Fibroblast of the aortic adventitia (primary cell): ENCODE measurements around the gene CEP162. TPM values are rescaled to one million over a fixed set of nuclear protein-coding genes. Genes with fewer than 3 reads are reported as not detected.

Experiments
- DNase-seq: peaks from one replicate; pipeline ENCODE4 v3.0.0-alpha.2; 2010; ENCODE audit warnings: low read depth
- H3K4me3 ChIP-seq: 2 replicates; pipeline ENCODE4 v1.5.1; 2011; ENCODE audit warnings: low read depth, mild to moderate bottlenecking, control low read depth, low read length, moderate library complexity
- total RNA-seq: library from RNA; depleted of rRNA; stranded (reverse); fragments of >200 nt; gene quantifications from 2 replicates; pipeline ENCODE4 v1.2.3, GENCODE V29; 2012; ENCODE audit warnings: low replicate concordance
- TF ChIP-seq, protein P1 (sequence below): IDR thresholded peaks from 2 replicates; pipeline ENCODE4 v1.5.1; 2011; ENCODE audit warnings: mild to moderate bottlenecking, low read length, control low read depth, inconsistent platforms; ENCODE audit not compliant: insufficient read depth

CEP162 gene
- total RNA-seq, 1 donor: 12.4 TPM

DNA sequence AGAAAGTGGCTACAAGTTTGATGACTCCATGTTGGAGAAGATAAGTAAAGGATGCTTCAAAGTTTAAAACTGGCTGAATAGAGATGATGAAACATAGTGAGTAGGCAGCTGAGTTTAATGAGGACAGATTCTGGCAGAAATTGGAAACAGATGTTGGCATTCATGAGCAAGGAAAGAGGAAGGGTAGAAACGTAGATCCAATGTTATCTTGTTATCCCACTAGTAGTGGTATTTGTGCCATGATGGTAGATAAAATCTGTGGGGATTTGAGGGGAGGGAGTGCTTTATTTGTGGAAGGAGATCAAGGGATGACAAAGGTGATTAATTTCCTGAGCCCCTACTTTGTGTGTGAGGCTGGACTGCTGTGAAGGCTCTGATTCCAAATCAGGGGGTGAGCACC lies 124.4 kb downstream of the CEP162 start:
- no peak overlapping the region for H3K4me3 ChIP-seq
- peak; percentile 81 for DNase-seq
- TF ChIP-seq, protein P1, sequence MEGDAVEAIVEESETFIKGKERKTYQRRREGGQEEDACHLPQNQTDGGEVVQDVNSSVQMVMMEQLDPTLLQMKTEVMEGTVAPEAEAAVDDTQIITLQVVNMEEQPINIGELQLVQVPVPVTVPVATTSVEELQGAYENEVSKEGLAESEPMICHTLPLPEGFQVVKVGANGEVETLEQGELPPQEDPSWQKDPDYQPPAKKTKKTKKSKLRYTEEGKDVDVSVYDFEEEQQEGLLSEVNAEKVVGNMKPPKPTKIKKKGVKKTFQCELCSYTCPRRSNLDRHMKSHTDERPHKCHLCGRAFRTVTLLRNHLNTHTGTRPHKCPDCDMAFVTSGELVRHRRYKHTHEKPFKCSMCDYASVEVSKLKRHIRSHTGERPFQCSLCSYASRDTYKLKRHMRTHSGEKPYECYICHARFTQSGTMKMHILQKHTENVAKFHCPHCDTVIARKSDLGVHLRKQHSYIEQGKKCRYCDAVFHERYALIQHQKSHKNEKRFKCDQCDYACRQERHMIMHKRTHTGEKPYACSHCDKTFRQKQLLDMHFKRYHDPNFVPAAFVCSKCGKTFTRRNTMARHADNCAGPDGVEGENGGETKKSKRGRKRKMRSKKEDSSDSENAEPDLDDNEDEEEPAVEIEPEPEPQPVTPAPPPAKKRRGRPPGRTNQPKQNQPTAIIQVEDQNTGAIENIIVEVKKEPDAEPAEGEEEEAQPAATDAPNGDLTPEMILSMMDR: no peak

DNA sequence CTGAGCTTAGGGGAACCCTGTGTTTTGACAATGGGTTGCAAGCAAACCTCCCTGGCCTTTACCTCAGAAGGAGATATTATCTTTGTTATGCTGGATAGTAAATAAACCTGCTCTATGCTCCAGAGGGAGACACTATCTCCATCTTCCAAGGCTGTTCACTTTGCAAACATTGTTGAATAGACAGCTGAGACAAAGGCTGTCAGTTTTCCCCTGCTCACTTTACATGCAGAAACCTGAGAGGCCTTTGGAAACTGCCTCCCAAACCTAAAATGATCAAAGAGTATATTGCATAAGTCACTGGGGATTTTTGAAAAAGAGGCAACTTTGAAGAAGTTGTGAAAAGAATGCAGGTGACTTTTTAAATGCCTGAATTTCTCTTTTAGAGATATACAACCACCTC lies 132.3 kb downstream of the CEP162 start:
- TF ChIP-seq, protein P1: no peak
- DNase-seq: no peak
- no peak overlapping the region for H3K4me3 ChIP-seq

DNA sequence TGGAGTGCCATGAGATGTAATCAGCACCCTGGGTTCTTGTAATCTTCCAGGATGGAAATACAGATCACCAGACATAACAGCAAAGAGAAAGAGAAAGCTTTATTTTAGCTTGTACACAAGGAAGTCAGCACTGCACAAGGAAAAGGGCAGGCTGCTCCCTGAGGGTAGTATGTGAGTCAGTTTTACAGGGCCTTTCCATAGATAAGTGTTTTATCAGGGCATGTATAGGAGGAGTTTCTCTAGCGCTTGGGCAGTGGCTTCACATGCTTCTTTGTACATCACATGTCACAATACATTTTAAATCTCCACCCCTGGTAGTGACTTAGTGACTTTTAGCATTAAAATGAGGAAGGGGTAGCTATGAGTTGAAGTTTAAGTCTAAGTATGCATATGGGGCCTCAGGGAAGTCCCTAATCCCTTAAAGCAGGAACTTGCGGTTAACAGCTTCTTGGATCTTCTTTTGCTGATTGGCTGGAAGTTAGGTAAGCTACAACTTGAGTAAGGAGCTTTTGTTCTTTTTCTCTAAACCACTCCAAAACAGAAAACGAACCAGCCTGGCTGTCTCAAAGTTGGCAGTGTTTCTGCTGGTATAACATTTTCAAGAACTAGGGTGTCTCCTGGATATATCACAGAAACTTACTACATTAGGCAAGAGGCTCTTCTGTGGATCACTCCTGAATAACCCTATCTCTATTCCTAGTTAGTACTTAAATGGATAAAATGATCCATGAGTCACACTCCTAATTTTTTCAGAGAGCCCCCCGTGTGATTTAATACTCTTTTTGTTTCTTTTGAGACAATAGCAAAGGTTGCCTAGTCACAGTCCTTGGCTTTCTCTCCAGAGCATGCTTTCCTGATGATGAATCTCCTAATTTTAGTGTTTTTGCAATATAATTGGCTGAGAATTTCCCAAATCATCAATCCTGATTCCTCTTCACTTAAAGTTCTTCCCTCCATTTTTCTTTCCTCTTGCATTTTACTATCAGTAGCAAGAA lies 133.7 kb downstream of the CEP162 start:
- peak; percentile 86 for DNase-seq
- no peak overlapping the region for H3K4me3 ChIP-seq
- TF ChIP-seq, protein P1: no peak

DNA sequence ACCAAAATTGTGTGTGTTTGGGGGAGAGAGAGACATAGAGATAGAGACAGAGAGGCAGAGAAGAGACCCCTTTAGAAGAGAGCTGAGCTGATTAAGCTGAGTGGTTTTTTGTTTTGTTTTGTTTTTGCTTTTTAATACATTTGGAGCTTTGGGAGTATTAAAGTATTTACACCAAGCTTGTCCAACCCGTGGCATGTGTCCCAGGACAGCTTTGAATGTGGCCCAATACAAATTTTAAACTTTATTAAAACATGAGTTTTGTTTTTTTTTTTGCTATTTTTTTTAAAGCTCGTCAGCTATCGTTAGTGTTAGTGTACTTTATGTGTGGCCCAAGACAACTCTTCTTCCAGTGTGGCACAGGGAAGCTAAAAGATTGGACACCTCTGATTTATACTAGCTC lies 137.9 kb downstream of the CEP162 start:
- no peak overlapping the region for H3K4me3 ChIP-seq

DNA sequence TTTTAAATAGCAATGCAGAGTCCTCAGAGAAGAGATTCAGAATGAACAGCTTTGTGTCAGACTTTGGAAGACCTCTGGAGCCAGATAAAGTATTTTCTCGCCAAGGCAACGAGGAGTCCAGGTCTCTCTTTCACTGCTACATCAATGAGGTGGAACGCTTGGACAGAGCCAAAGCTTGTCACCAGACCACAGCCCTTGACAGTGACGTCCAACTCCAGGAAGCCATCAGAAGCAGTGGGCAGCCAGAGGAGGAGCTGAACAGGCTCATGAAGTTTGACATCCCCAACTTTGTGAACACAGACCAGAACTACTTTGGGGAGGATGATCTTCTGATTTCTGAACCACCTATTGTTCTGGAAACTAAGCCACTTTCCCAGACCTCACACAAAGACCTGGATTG lies 138.4 kb downstream of the CEP162 start:
- TF ChIP-seq, protein P1: no peak
- DNase-seq: no peak
- H3K4me3 ChIP-seq: no peak overlapping the region

More for the DNA sequence above, 137.9 kb downstream of the CEP162 start:
- TF ChIP-seq, protein P1: no peak
- no peak for DNase-seq

DNA sequence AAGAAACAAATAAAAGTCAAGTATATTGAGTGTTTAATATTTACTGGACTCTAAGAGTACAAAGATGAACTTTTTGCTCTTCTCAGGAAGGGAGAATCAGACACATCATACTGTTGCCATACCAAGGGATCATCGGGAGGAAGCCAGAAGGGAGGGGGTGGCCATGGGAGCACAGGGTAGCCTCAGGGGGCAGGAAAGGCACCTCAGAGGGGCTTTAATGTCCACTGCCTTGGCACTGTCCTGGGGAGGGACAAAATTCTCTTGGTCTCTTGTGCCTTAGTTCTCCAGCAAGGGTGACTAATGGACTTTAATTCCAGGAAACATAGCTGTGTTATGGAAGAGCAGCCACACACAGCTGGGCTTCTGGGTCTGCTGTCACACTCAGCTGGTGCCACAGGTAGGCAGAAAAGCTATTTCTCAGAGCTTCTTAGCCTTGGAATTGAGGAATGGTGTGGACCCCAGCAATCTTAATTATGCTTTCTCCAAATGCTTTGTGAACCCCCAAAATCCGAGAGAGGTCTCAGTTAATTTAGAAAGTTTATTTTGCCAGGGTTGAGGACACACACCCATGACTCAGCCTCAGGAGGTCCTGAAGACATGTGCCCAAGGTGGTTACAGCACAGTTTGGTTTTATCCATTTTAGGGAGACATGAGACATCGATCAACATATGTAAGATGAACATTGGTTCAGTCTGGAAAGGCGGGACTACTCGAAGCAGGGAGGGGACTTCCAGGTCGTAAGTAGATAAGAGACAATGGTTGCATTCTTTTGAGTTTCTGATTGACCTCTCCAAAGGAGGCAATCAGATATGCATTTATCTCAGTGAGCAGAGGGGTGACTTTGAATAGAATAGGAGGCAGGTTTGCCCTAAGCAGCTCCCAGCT lies 140.7 kb downstream of the CEP162 start:
- TF ChIP-seq, protein P1: no peak
- no peak for DNase-seq
- no peak overlapping the region for H3K4me3 ChIP-seq
